ENCODE data around the gene SCFD1.

DNA sequence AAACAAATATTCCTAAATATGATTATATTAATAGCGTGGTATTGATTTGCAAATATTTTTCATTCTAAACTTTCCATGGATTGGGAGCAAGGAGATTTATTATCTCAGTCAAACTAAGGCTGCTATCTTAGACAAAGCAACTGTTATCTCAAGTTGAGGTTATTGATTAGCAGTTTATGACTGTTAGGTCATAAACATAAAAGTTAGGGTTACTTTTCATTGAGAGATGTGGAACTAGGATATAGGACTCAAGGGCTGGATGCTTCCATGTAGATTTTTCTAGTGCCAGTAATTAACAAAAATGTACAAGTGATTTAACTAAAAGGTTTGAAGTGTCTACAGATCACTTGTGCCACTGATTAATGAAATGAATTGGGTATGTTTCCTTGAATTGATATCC is 19.1 kb downstream of the SCFD1 start:
- no peak for TF ChIP-seq CHD1 (IDR thresholded peaks at IDR 0.05; ENCODE audit: low read depth, low read length)
- TF ChIP-seq, protein P1, sequence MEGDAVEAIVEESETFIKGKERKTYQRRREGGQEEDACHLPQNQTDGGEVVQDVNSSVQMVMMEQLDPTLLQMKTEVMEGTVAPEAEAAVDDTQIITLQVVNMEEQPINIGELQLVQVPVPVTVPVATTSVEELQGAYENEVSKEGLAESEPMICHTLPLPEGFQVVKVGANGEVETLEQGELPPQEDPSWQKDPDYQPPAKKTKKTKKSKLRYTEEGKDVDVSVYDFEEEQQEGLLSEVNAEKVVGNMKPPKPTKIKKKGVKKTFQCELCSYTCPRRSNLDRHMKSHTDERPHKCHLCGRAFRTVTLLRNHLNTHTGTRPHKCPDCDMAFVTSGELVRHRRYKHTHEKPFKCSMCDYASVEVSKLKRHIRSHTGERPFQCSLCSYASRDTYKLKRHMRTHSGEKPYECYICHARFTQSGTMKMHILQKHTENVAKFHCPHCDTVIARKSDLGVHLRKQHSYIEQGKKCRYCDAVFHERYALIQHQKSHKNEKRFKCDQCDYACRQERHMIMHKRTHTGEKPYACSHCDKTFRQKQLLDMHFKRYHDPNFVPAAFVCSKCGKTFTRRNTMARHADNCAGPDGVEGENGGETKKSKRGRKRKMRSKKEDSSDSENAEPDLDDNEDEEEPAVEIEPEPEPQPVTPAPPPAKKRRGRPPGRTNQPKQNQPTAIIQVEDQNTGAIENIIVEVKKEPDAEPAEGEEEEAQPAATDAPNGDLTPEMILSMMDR (IDR thresholded peaks at IDR 0.05 in 2 of 3, conservative IDR thresholded peaks at IDR 0.05 in 1 of 3; ENCODE audit: control insufficient read depth in 2 of 3, extremely low read depth in 1 of 3, insufficient read depth in 1 of 3, low read depth in 3 of 3, low read length in 3 of 3), result no peak
- TF ChIP-seq HCFC1 (IDR thresholded peaks at IDR 0.05; ENCODE audit: low read length), result no peak
- no peak for TF ChIP-seq SIN3A (IDR thresholded peaks at IDR 0.05; ENCODE audit: low read depth, low read length)
- TF ChIP-seq, protein P2, sequence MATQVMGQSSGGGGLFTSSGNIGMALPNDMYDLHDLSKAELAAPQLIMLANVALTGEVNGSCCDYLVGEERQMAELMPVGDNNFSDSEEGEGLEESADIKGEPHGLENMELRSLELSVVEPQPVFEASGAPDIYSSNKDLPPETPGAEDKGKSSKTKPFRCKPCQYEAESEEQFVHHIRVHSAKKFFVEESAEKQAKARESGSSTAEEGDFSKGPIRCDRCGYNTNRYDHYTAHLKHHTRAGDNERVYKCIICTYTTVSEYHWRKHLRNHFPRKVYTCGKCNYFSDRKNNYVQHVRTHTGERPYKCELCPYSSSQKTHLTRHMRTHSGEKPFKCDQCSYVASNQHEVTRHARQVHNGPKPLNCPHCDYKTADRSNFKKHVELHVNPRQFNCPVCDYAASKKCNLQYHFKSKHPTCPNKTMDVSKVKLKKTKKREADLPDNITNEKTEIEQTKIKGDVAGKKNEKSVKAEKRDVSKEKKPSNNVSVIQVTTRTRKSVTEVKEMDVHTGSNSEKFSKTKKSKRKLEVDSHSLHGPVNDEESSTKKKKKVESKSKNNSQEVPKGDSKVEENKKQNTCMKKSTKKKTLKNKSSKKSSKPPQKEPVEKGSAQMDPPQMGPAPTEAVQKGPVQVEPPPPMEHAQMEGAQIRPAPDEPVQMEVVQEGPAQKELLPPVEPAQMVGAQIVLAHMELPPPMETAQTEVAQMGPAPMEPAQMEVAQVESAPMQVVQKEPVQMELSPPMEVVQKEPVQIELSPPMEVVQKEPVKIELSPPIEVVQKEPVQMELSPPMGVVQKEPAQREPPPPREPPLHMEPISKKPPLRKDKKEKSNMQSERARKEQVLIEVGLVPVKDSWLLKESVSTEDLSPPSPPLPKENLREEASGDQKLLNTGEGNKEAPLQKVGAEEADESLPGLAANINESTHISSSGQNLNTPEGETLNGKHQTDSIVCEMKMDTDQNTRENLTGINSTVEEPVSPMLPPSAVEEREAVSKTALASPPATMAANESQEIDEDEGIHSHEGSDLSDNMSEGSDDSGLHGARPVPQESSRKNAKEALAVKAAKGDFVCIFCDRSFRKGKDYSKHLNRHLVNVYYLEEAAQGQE (IDR thresholded peaks at IDR 0.05; ENCODE audit: low read depth, low read length), result no peak
- no peak for TF ChIP-seq FOXM1 (IDR thresholded peaks at IDR 0.05; ENCODE audit: low read depth, low read length)
- TF ChIP-seq E2F4 (IDR thresholded peaks at IDR 0.05; ENCODE audit: low read depth, low read length), result no peak
- TF ChIP-seq, protein P3, sequence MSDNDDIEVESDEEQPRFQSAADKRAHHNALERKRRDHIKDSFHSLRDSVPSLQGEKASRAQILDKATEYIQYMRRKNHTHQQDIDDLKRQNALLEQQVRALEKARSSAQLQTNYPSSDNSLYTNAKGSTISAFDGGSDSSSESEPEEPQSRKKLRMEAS (IDR thresholded peaks at IDR 0.05; ENCODE audit: low read depth, low read length), result no peak
- TF ChIP-seq TARDBP (IDR thresholded peaks at IDR 0.05; ENCODE audit: borderline replicate concordance), result no peak
- TF ChIP-seq BMI1 (IDR thresholded peaks at IDR 0.05; ENCODE audit: borderline replicate concordance), result no peak
